Psoas muscle (tissue), 8 donors: ENCODE results near the gene DNAH1. TPM values are rescaled to one million over a fixed set of nuclear protein-coding genes. Genes with fewer than 3 reads are reported as not detected.

Experiments used
- ATAC-seq, 4 donors: fragments of 200-7000 bp; cut with Tn5 transposase; one replicate each; pipeline ENCODE4 v1.9.1; 2020; ENCODE audit warnings: moderate library complexity in 3 of 4, mild to moderate bottlenecking in 2 of 4
- DNase-seq, 2 donors: peaks; one replicate each; pipeline ENCODE4 v3.0.0-alpha.2; 2020
- H3K27ac ChIP-seq: fragments of 200-600 bp; one replicate; pipeline ENCODE4 v1.8.0; 2022
- H3K27me3 ChIP-seq, 3 donors: fragments of 200-600 bp in 1 of 3; one replicate each; pipeline versions ENCODE4 v1.6.1 to v1.8.0; 2013 to 2022; ENCODE audit warnings: low read length in 2 of 3, mild to moderate bottlenecking in 2 of 3, moderate library complexity in 1 of 3; ENCODE audit not compliant: insufficient read depth in 3 of 3
- H3K36me3 ChIP-seq, 2 donors: fragments of 200-600 bp in 1 of 2; one replicate each; pipeline versions ENCODE4 v1.6.1 to v1.8.0; 2013 to 2022; ENCODE audit warnings: low read depth in 1 of 2, mild to moderate bottlenecking in 1 of 2, moderate library complexity in 1 of 2; ENCODE audit not compliant: insufficient read depth in 1 of 2
- H3K4me1 ChIP-seq: fragments of 200-600 bp; one replicate; pipeline ENCODE4 v1.8.0; 2022
- H3K4me3 ChIP-seq: fragments of 200-600 bp; one replicate; pipeline ENCODE4 v1.8.0; 2022; ENCODE audit warnings: mild to moderate bottlenecking
- H3K9me3 ChIP-seq: fragments of 200-600 bp; one replicate; pipeline ENCODE4 v1.8.0; 2022
- CTCF ChIP-seq: fragments of 200-600 bp; IDR thresholded peaks from one replicate; pipeline ENCODE4 v1.8.0; 2022; ENCODE audit warnings: antibody characterized with exemption
- WGBS, 3 donors: extraction: QIAGEN DNeasy Blood & Tissue Kit; methylation state at CpG; one replicate each; pipeline versions ENCODE4 v1.1.6 to v1.1.7; 2013; 5-methylcytosine and 5-hydroxymethylcytosine counted together
- intact Hi-C, 2 donors: fragments of 100-400 bp; cut with DNase I; formaldehyde crosslinking; loops; one replicate each; pipeline versions ENCODE4 v1.11.0 to v1.14.2; 2022
- polyA plus RNA-seq, 3 donors: library from polyadenylated mRNA; stranded (reverse); fragments of 200-250 nt; gene quantifications; one replicate each; pipeline ENCODE4 v1.2.3, GENCODE V29; 2013
- total RNA-seq, 4 donors: library from RNA; stranded (reverse); fragmentation: NEBNext Ultra II Directional in 2 of 4; extraction: Animal tissue kit (Norgen Biotek cat#: 25700) in 2 of 4; gene quantifications; one replicate each; pipeline versions ENCODE4 v1.2.1 to v1.2.4, GENCODE V29; 2021 to 2023
- donor health status: healthy with polysubstance abuse.
- donor health status: DM: no; HTN: no; CAD: no; lungs with moderate emphysema.
- donor health status: Bipolar disorder and iron deficiency.
- donor health status: healthy.
- donor health status: DM: yes; HTN: yes; CAD: no.
- donor health status: DM: no; HTN: no; CAD: no.
- donor health status: DM: no; HTN: no; CAD: no.
- donor health status: DM: yes; HTN: yes; CAD: no.

Gene DNAH1
- total and polyA plus RNA-seq, 7 donors = 0.77 to 4.1 (median 2.4) TPM

- ATAC-seq (no peak), DNase-seq (no peak)
- peaks cover 6% of the 10 kb centered on the region for H3K4me1 ChIP-seq
- H3K4me3 ChIP-seq = no peak overlapping the region
- no peaks in the 10 kb centered on the region for H3K9me3 ChIP-seq
- H3K27ac ChIP-seq = no peak overlapping the region
- H3K27me3 ChIP-seq = no peaks in the 10 kb centered on the region
- intact Hi-C loops = no loop called here
- TF ChIP-seq CTCF = no peak
- 87% methylated on average over 5 of the region's 5 CpGs for WGBS, 3 donors
- no peaks in the 10 kb centered on the region for H3K36me3 ChIP-seq
Observed at GRCh38 chr3:52321481-52321880, 5.4 kb downstream of the DNAH1 start.

DNA sequence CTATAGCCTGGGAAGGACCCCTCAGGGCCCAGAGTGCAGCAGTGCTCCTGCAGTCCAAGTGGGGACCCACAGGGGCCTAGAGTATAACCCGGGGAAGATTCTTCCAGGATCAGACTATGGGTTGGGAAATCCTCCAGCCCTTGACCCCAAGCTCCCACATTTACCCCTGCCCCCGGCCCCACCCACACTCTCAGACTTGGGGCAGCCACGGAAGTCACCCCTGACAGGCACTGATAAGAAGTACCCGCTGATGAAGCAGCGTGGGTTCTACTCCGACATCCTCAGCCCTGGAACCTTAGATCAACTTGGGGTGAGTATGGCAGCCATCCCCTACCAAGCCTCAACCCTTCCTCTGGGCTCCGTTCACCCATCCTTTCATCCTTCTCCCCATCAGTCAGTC, 6.3 kb downstream of the DNAH1 start:
- intact Hi-C loops = no loop called here
- Histone ChIP-seq H3K27me3 (no peaks in the 10 kb centered on the region), H3K36me3 (no peaks in the 10 kb centered on the region), H3K4me1 (peaks cover 6% of the 10 kb centered on the region), H3K27ac (no peak overlapping the region), H3K9me3 (no peaks in the 10 kb centered on the region), H3K4me3 (no peak overlapping the region)
- TF ChIP-seq CTCF = no peak
- ATAC-seq = no peak
- WGBS, 3 donors = 89 to 97% (median 97%) methylated on average over 7 of the region's 7 CpGs
- no peak for DNase-seq

DNA sequence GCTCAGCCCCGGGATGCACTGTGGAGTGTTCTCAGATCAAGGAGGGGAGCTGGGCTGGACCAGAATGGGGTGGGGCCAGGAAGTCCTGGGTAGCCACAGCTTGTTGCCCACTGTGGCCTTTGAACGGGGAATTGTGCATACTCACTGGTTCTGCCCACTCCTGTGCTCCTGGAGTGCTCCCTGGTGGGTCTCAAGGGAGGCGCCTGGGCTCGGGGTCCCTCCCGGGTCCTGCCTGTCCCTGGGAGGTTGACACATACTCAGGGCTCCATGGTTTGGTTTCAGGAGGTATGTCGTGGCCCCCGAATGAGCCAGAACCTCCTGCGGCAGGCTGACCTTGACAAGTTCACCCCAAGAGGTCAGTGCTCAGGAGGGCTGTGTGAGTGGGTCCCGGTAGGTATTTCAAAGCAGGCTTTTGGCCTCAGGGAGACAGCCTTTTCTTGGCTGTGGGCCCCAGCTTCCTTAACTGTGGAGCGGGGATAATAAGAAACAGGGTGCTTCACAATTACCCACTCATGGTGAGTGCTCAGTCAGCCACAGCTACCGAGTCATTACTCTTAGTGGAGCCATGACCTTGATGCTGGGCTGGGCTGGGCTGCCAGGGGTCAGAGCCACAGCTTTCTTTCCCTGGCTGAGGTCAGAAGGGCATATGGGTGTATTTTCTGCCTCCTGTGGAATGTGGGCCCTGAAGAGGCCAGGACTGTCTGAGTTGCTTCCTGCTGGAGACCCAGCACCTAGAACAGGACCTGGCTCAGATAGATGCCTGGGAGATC, 7.6 kb downstream of the DNAH1 start:
- WGBS, 3 donors = 77 to 87% (median 81%) methylated on average over 11 of the region's 11 CpGs
- intact Hi-C loops = no loop called here
- Histone ChIP-seq H3K27me3 (no peaks in the 10 kb centered on the region), H3K4me3 (no peak overlapping the region), H3K9me3 (no peaks in the 10 kb centered on the region), H3K4me1 (no peaks in the 10 kb centered on the region), H3K36me3 (no peaks in the 10 kb centered on the region), H3K27ac (no peak overlapping the region)
- ATAC-seq = no peak
- DNase-seq = no peak
- TF ChIP-seq CTCF = no peak

GRCh38 chr3:52324676-52325075, 8.6 kb downstream of the DNAH1 start:
- no peak for TF ChIP-seq CTCF
- Histone ChIP-seq H3K27me3 (no peaks in the 10 kb centered on the region), H3K9me3 (no peaks in the 10 kb centered on the region), H3K4me1 (no peaks in the 10 kb centered on the region), H3K27ac (no peak overlapping the region), H3K4me3 (no peak overlapping the region), H3K36me3 (no peaks in the 10 kb centered on the region)
- ATAC-seq (no peak), DNase-seq (no peak)
- WGBS, 3 donors = 92 to 95% (median 93%) methylated on average over 9 of the region's 9 CpGs
- intact Hi-C loops = no loop called here

DNA sequence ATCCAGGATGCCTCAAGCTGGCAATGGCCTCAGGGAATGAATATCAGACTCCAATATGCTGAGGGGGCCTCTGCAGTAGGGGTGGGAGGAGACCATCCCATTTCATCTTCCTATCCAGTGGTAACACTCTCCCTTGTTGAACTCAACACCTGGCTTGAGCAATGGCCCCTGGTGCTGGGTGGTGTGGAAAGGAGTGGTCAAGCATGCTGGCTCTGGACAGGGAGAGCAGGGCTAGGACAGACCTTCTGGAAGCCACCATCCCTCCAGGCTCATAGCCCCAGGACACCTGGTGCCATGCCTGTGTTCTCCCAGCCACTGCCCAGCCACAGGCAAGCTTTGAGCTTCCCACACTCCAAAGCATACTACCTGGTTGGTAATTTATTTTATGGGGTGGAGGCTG, 9.6 kb downstream of the DNAH1 start:
- TF ChIP-seq CTCF = no peak
- no peaks in the 10 kb centered on the region for H3K36me3 ChIP-seq
- no peak for ATAC-seq
- H3K4me3 ChIP-seq = no peak overlapping the region
- H3K4me1 ChIP-seq = no peaks in the 10 kb centered on the region
- DNase-seq = no peak
- H3K9me3 ChIP-seq = no peaks in the 10 kb centered on the region
- H3K27ac ChIP-seq = no peak overlapping the region
- intact Hi-C loops = no loop called here
- H3K27me3 ChIP-seq = no peaks in the 10 kb centered on the region
